Measurements from ENCODE around the gene AMFR.

Gene AMFR

GRCh38 chr16:56366945-56367344, 58.4 kb downstream of the AMFR start:
- no peak for DNase-seq (ENCODE audit: low read depth, low spot score)
- no peak overlapping the region for H3K27ac ChIP-seq

GRCh38 chr16:56365552-56365951, 59.8 kb downstream of the AMFR start:
- DNase-seq (ENCODE audit: low read depth, low spot score) = no peak
- no peak overlapping the region for H3K27ac ChIP-seq

- H3K27ac ChIP-seq = no peak overlapping the region
- no peak for DNase-seq (ENCODE audit: low read depth, low spot score)
Observed at GRCh38 chr16:56364865-56365264, 60.5 kb downstream of the AMFR start.

- no peak for DNase-seq (ENCODE audit: low read depth, low spot score)
- no peak overlapping the region for H3K27ac ChIP-seq
Observed at GRCh38 chr16:56363781-56364565, 61.4 kb downstream of the AMFR start.

- no peak overlapping the region for H3K27ac ChIP-seq
- DNase-seq (ENCODE audit: low read depth, low spot score) = no peak
Observed at GRCh38 chr16:56363181-56363716, 62.1 kb downstream of the AMFR start.

- no peak for DNase-seq (ENCODE audit: low read depth, low spot score)
- no peak overlapping the region for H3K27ac ChIP-seq
Observed at GRCh38 chr16:56362706-56363105, 62.6 kb downstream of the AMFR start.

GRCh38 chr16:56362057-56362655, 63.2 kb downstream of the AMFR start:
- DNase-seq (ENCODE audit: low read depth, low spot score) = no peak
- no peak overlapping the region for H3K27ac ChIP-seq

GRCh38 chr16:56360117-56361008, 65.0 kb downstream of the AMFR start:
- DNase-seq (ENCODE audit: low read depth, low spot score) = no peak
- no peak overlapping the region for H3K27ac ChIP-seq

GRCh38 chr16:56357765-56358322, 67.5 kb downstream of the AMFR start:
- no peak for DNase-seq (ENCODE audit: low read depth, low spot score)
- H3K27ac ChIP-seq = no peak overlapping the region

GRCh38 chr16:56357241-56357764, 68.0 kb downstream of the AMFR start:
- no peak for DNase-seq (ENCODE audit: low read depth, low spot score)
- H3K27ac ChIP-seq = peak overlapping the region; percentile 41

- H3K27ac ChIP-seq = peak overlapping the region; percentile 41
- DNase-seq (ENCODE audit: low read depth, low spot score) = no peak
Observed at GRCh38 chr16:56356276-56357240, 68.8 kb downstream of the AMFR start.

GRCh38 chr16:56355786-56356275, 69.5 kb downstream of the AMFR start:
- no peak for DNase-seq (ENCODE audit: low read depth, low spot score)
- no peak overlapping the region for H3K27ac ChIP-seq

GRCh38 chr16:56355221-56355620, 70.1 kb downstream of the AMFR start:
- no peak overlapping the region for H3K27ac ChIP-seq
- DNase-seq (ENCODE audit: low read depth, low spot score) = no peak

- H3K27ac ChIP-seq = no peak overlapping the region
- no peak for DNase-seq (ENCODE audit: low read depth, low spot score)
Observed at GRCh38 chr16:56354746-56355145, 70.6 kb downstream of the AMFR start.

- DNase-seq (ENCODE audit: low read depth, low spot score) = no peak
- no peak overlapping the region for H3K27ac ChIP-seq
Observed at GRCh38 chr16:56354016-56354415, 71.3 kb downstream of the AMFR start.

GRCh38 chr16:56353054-56353921, 72.1 kb downstream of the AMFR start:
- H3K27ac ChIP-seq = no peak overlapping the region
- DNase-seq (ENCODE audit: low read depth, low spot score) = no peak

- no peak overlapping the region for H3K27ac ChIP-seq
- no peak for DNase-seq (ENCODE audit: low read depth, low spot score)
Observed at GRCh38 chr16:56352351-56353053, 72.8 kb downstream of the AMFR start.
